NB4 (cell line): ENCODE measurements around the gene NANOS2.

Source experiments
- DNase-seq: peaks from one replicate; pipeline ENCODE4 v3.0.0; 2010; ENCODE audit warnings: low read depth
- H3K4me3 ChIP-seq: one replicate; pipeline ENCODE4 v1.5.1; 2011; ENCODE audit warnings: mild to moderate bottlenecking, low read depth, low read length, moderate library complexity
- CTCF ChIP-seq: IDR thresholded peaks from one replicate; pipeline ENCODE4 v1.5.1; 2012; ENCODE audit warnings: low read depth, low read length
- MAX ChIP-seq: IDR thresholded peaks from 2 replicates; pipeline ENCODE4 v1.6.1; 2011; ENCODE audit warnings: low read depth, low read length
- MYC ChIP-seq: IDR thresholded peaks from 2 replicates; pipeline ENCODE4 v1.6.1; 2011; ENCODE audit warnings: low read depth, low read length
- POLR2A ChIP-seq: IDR thresholded peaks from 2 replicates; pipeline ENCODE4 v1.6.1; 2011; ENCODE audit warnings: mild to moderate bottlenecking; ENCODE audit not compliant: insufficient read length; ENCODE audit errors: extremely low read depth

NANOS2 gene

GRCh38 chr19:45913874-45914830, at the start of gene NANOS2:
Gene NANOS2 (minus strand): TSS chr19:45914778. CDS start chr19:45914693, 85 bp downstream.
- H3K4me3 ChIP-seq, result no peak within 1 kb of the TSS
- DNase-seq, result peak; percentile 75
- TF ChIP-seq POLR2A, result no peak
- TF ChIP-seq CTCF, result peak; percentile 71

- DNase-seq, result no peak
- no peak overlapping the region for H3K4me3 ChIP-seq
- TF ChIP-seq MYC, result no peak
- TF ChIP-seq POLR2A, result no peak
- TF ChIP-seq MAX, result no peak
- no peak for TF ChIP-seq CTCF
Measured at GRCh38 chr19:45962021-45962420, 47.4 kb upstream of the NANOS2 start.

GRCh38 chr19:45960595-45961235, 46.1 kb upstream of the NANOS2 start:
- DNase-seq, result no peak
- no peak overlapping the region for H3K4me3 ChIP-seq
- TF ChIP-seq MYC (no peak), MAX (no peak), POLR2A (no peak), CTCF (no peak)

- H3K4me3 ChIP-seq, result no peak overlapping the region
- TF ChIP-seq MAX (no peak), POLR2A (no peak), MYC (no peak), CTCF (no peak)
- DNase-seq, result no peak
Measured at GRCh38 chr19:45959517-45960025, 45.0 kb upstream of the NANOS2 start.

- no peak for DNase-seq
- no peak overlapping the region for H3K4me3 ChIP-seq
- TF ChIP-seq MAX (no peak), CTCF (no peak), POLR2A (no peak), MYC (no peak)
Measured at GRCh38 chr19:45958769-45959516, 44.4 kb upstream of the NANOS2 start.
